ENCODE results near the gene CPXM1. TPM values are rescaled to one million over a fixed set of nuclear protein-coding genes. Genes with fewer than 3 reads are reported as not detected.
A peak's percentile ranks its signal among the peaks of the same experiment; 100 is the strongest.

Gene CPXM1
- total and polyA plus RNA-seq, 2 donors from 2014 or later = 5.2 to 7.1 TPM

DNA sequence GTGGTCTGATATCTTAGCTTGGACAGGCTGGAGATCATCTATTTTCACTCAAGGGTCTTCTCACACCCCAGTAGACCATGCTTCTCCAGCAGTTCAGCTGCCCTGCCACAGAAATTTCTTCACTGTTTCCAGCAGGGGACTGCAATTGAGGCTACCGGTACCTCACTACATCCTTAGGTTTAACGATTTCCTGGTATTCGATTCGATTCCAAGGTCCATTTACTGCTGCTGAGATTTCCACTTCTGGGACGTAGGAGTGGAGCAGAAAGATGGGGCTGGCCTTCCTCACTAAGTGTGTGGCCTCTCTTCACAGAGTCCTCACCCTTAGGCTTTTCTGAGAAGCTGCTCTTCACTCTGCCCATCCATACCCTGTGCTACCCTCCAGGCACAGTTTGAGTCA lies 46.3 kb upstream of the CPXM1 start:
- no peaks in the 10 kb centered on the region for H3K9me3 ChIP-seq (ENCODE audit: control insufficient read depth in 2 of 3, insufficient read depth in 1 of 3, low read length in 3 of 3)
- FAIRE-seq (no peak), DNase-seq (no peak)
- H3K36me3 ChIP-seq (ENCODE audit: control insufficient read depth in 2 of 3, insufficient read depth in 3 of 3, low read length in 3 of 3) = peaks cover 0 to 4% (median 0%) of the 10 kb centered on the region in 3 donors
- no peaks in the 10 kb centered on the region for H3K4me1 ChIP-seq (ENCODE audit: control insufficient read depth in 2 of 3, insufficient read depth in 2 of 3, low read depth in 1 of 3, low read length in 3 of 3)
- no peak for TF ChIP-seq CTCF (IDR thresholded peaks at IDR 0.05; ENCODE audit: borderline replicate concordance, extremely low read depth, insufficient read depth)
- no peak overlapping the region for H3K9ac ChIP-seq (ENCODE audit: low read length in 3 of 3)
- H3K27ac ChIP-seq (ENCODE audit: low read depth in 2 of 2, low read length in 2 of 2) = no peak overlapping the region
- no peak overlapping the region for H3K4me3 ChIP-seq (ENCODE audit: low read length in 3 of 3)
- H3K27me3 ChIP-seq (ENCODE audit: control insufficient read depth, insufficient read depth, low read length) = no peaks in the 10 kb centered on the region
- intact Hi-C loops (cut with DNase I) = no loop called here

DNA sequence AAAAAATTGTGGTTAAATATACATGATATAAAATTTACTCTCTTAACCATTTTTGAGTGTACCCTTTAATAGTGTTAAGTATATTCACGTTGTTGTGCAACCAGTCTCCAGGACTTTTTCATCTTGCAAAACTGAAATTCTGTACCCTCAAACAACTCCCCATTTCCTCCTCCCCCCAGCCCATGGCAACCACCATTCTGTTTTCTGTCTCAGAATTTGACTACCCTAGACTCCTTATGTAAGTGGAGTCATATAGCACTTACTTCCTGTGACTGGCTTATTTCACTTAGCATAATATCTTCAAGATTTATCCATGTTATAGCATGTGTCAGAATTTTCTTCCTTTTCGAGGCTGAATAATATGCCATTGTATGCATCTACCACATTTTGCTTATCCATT lies 45.2 kb upstream of the CPXM1 start:
- Histone ChIP-seq H3K4me3 (ENCODE audit: low read length in 3 of 3) (no peak overlapping the region), H3K4me1 (ENCODE audit: control insufficient read depth in 2 of 3, insufficient read depth in 2 of 3, low read depth in 1 of 3, low read length in 3 of 3) (peaks cover 0 to 3% (median 0%) of the 10 kb centered on the region in 3 donors), H3K27ac (ENCODE audit: low read depth in 2 of 2, low read length in 2 of 2) (no peak overlapping the region), H3K9ac (ENCODE audit: low read length in 3 of 3) (no peak overlapping the region), H3K36me3 (ENCODE audit: control insufficient read depth in 2 of 3, insufficient read depth in 3 of 3, low read length in 3 of 3) (peaks cover 0 to 4% (median 0%) of the 10 kb centered on the region in 3 donors), H3K27me3 (ENCODE audit: control insufficient read depth, insufficient read depth, low read length) (no peaks in the 10 kb centered on the region), H3K9me3 (ENCODE audit: control insufficient read depth in 2 of 3, insufficient read depth in 1 of 3, low read length in 3 of 3) (no peaks in the 10 kb centered on the region)
- intact Hi-C loops (cut with DNase I) = no loop called here
- DNase-seq = no peak
- no peak for TF ChIP-seq CTCF (IDR thresholded peaks at IDR 0.05; ENCODE audit: borderline replicate concordance, extremely low read depth, insufficient read depth)
- no peak for FAIRE-seq

DNA sequence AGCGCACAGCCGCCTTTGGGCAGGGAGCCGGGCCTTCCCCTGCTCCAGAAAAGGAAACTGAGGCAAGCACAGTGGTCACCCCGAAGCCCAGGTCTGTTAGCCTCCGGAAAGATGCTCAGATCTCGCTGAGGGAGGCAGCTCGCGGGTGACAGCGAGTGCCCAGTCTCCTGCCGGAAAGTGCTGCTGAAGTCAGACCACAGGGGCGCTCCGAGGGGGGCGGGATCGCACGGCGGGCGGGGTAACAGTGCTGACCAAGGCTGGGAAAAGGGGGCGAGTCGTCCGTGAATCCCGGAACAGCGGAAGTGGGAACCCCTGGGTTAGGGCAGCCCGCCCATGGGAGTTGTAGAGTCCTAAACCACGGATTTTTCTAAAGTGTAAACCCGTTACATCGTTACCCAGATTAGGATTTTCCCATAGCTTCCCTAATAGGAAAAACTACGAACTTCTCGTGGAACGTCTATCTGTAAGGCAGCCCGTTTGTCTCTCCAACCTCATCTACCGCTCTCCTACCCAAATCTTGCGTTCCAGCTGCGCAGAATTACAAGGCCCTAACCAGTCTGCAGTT lies 40.6 kb upstream of the CPXM1 start:
- intact Hi-C loops (cut with DNase I) = no loop called here
- Histone ChIP-seq H3K9me3 (ENCODE audit: control insufficient read depth in 2 of 3, insufficient read depth in 1 of 3, low read length in 3 of 3) (no peaks in the 10 kb centered on the region), H3K27ac (ENCODE audit: low read depth in 2 of 2, low read length in 2 of 2) (peak overlapping the region; percentile 22 to 52), H3K4me1 (ENCODE audit: control insufficient read depth in 2 of 3, insufficient read depth in 2 of 3, low read depth in 1 of 3, low read length in 3 of 3) (peaks cover 0 to 9% (median 0%) of the 10 kb centered on the region in 3 donors), H3K9ac (ENCODE audit: low read length in 3 of 3) (peak overlapping the region; percentile 23 to 78 (median 54)), H3K4me3 (ENCODE audit: low read length in 3 of 3) (peak overlapping the region; percentile 40 to 84 (median 81)), H3K36me3 (ENCODE audit: control insufficient read depth in 2 of 3, insufficient read depth in 3 of 3, low read length in 3 of 3) (peaks cover 0 to 2% (median 0%) of the 10 kb centered on the region in 3 donors), H3K27me3 (ENCODE audit: control insufficient read depth, insufficient read depth, low read length) (no peaks in the 10 kb centered on the region)
- FAIRE-seq = no peak
- DNase-seq = peak; percentile 48 to 90 (median 67)
- TF ChIP-seq CTCF (IDR thresholded peaks at IDR 0.05; ENCODE audit: borderline replicate concordance, extremely low read depth, insufficient read depth) = no peak

Measured in kidney (tissue), 14 donors.